IMR-90 (cell line): ENCODE measurements around the gene ZNF555. TPM values are rescaled to one million over a fixed set of nuclear protein-coding genes. Genes with fewer than 3 reads are reported as not detected.

ENCODE experiments used
- ATAC-seq: fragments of 200-7000 bp; cut with Tn5 transposase; 2 replicates; pipeline ENCODE4 v1.9.1; 2020; ENCODE audit warnings: low read depth, mild to moderate bottlenecking, moderate library complexity
- BruUV-seq: library from RNA; stranded (reverse); fragments of 400-500 nt; replicated peaks from 2 replicates; lab custom pipeline; 2021; lab: Mats Ljungman, UMichigan
- CTCF ChIA-PET: fragments of 300-600 bp; formaldehyde crosslinking; extraction: SDS; loops from one replicate; lab custom pipeline; 2021; ENCODE audit warnings: antibody characterized with exemption; lab: Yijun Ruan, JAX
- POLR2A ChIA-PET: fragments of 300-600 bp; sonication (Branson Sonifier 250); formaldehyde crosslinking; loops from one replicate; lab custom pipeline; 2022; ENCODE audit warnings: antibody characterized with exemption; ENCODE audit not compliant: unreplicated experiment; lab: Charles Lee
- DNase-seq: peaks from one replicate; pipeline ENCODE4 v3.0.0; 2013
- H2AFZ ChIP-seq: replicated peaks from 2 replicates; pipeline ENCODE3; 2013; ENCODE audit warnings: low read length, mild to moderate bottlenecking; ENCODE audit not compliant: poor library complexity
- H2AK5ac ChIP-seq: 2 replicates; pipeline ENCODE4 v1.6.1; 2013; ENCODE audit warnings: low read depth, low read length, inconsistent platforms
- H2AK9ac ChIP-seq: replicated peaks from 2 replicates; pipeline ENCODE3; 2013; ENCODE audit warnings: mild to moderate bottlenecking, low read depth, low read length, moderate library complexity; ENCODE audit not compliant: poor library complexity
- H2BK120ac ChIP-seq: 2 replicates; pipeline ENCODE4 v1.6.1; 2013; ENCODE audit warnings: low read depth, low read length, inconsistent platforms
- H2BK15ac ChIP-seq: 3 replicates; pipeline ENCODE4 v1.6.1; 2013; ENCODE audit warnings: low read depth, low read length, inconsistent platforms
- H2BK20ac ChIP-seq: 2 replicates; pipeline ENCODE4 v1.6.1; 2013; ENCODE audit warnings: low read depth, mild to moderate bottlenecking, inconsistent platforms, low read length, moderate library complexity
- H2BK5ac ChIP-seq: 2 replicates; pipeline ENCODE4 v1.6.1; 2013; ENCODE audit warnings: mild to moderate bottlenecking, low read depth, low read length, inconsistent platforms; ENCODE audit not compliant: poor library complexity, severe bottlenecking
- H3K14ac ChIP-seq: replicated peaks from 2 replicates; pipeline ENCODE4 v1.6.1; 2013; ENCODE audit warnings: low read depth, low read length, inconsistent platforms
- H3K18ac ChIP-seq: 2 replicates; pipeline ENCODE4 v1.6.1; 2013; ENCODE audit warnings: low read depth, low read length, control low read depth
- H3K23ac ChIP-seq: 2 replicates; pipeline ENCODE4 v1.6.1; 2013; ENCODE audit warnings: low read depth, low read length, inconsistent platforms
- H3K27ac ChIP-seq: 2 replicates; pipeline ENCODE4 v1.5.1; 2013; ENCODE audit warnings: mild to moderate bottlenecking, control low read depth, low read length; ENCODE audit not compliant: insufficient read depth
- H3K27me3 ChIP-seq: 2 replicates; pipeline ENCODE4 v1.6.1; 2013; ENCODE audit warnings: low read length; ENCODE audit not compliant: control insufficient read depth, insufficient read depth
- H3K36me3 ChIP-seq: 2 replicates; pipeline ENCODE4 v1.6.1; 2013; ENCODE audit warnings: low read length, mixed read lengths; ENCODE audit not compliant: control insufficient read depth, insufficient read depth
- H3K4ac ChIP-seq: 2 replicates; pipeline ENCODE4 v1.6.1; 2013; ENCODE audit warnings: low read depth, low read length, inconsistent platforms
- H3K4me1 ChIP-seq: 2 replicates; pipeline ENCODE4 v1.6.1; 2013; ENCODE audit warnings: low read length, mixed read lengths; ENCODE audit not compliant: control insufficient read depth, insufficient read depth
- H3K4me2 ChIP-seq: 2 replicates; pipeline ENCODE4 v1.6.1; 2013; ENCODE audit warnings: low read depth, mild to moderate bottlenecking, control low read depth, low read length, moderate library complexity
- H3K4me3 ChIP-seq: 2 replicates; pipeline ENCODE4 v1.5.1; 2013; ENCODE audit warnings: low read depth, mild to moderate bottlenecking, control low read depth, low read length, moderate library complexity; ENCODE audit not compliant: insufficient read depth
- H3K56ac ChIP-seq: 2 replicates; pipeline ENCODE4 v1.6.1; 2013; ENCODE audit warnings: low read length, inconsistent platforms; ENCODE audit not compliant: insufficient read depth; ENCODE audit errors: extremely low read depth
- H3K79me1 ChIP-seq, 2 experiments: 2 replicates each; pipeline ENCODE4 v1.6.1; 2013; ENCODE audit warnings: low read length in 2 of 2, inconsistent platforms in 1 of 2, low read depth in 1 of 2
- H3K9ac ChIP-seq: 2 replicates; pipeline ENCODE4 v1.6.1; 2013; ENCODE audit warnings: low read depth, low read length, control low read depth
- H3K9me1 ChIP-seq: 2 replicates; pipeline ENCODE4 v1.6.1; 2013; ENCODE audit warnings: low read length, inconsistent platforms; ENCODE audit not compliant: insufficient read depth
- H3K9me3 ChIP-seq: 2 replicates; pipeline ENCODE4 v1.6.1; 2013; ENCODE audit warnings: low read length; ENCODE audit not compliant: control insufficient read depth, insufficient read depth
- H4K20me1 ChIP-seq: 2 replicates; pipeline ENCODE4 v1.6.1; 2013; ENCODE audit warnings: low read length, inconsistent platforms; ENCODE audit not compliant: insufficient read depth
- H4K5ac ChIP-seq: 2 replicates; pipeline ENCODE4 v1.6.1; 2013; ENCODE audit warnings: mild to moderate bottlenecking, low read depth, low read length, control low read depth
- H4K8ac ChIP-seq, 2 experiments: 2 replicates each; pipeline ENCODE4 v1.6.1; 2013; ENCODE audit warnings: low read depth in 2 of 2, low read length in 2 of 2, control low read depth in 1 of 2, inconsistent platforms in 1 of 2
- H4K91ac ChIP-seq: 2 replicates; pipeline ENCODE4 v1.6.1; 2013; ENCODE audit warnings: low read depth, low read length, inconsistent platforms; ENCODE audit not compliant: insufficient read depth
- BHLHE40 ChIP-seq: fragments of 150-350 bp; IDR thresholded peaks from 2 replicates; pipeline ENCODE4 v1.6.1; 2016; ENCODE audit warnings: mild to moderate bottlenecking, low read depth, low read length
- CEBPB ChIP-seq: IDR thresholded peaks from 2 replicates; pipeline ENCODE4 v1.6.1; 2012; ENCODE audit warnings: low read depth, low read length, improper control_type of control experiment
- CHD1 ChIP-seq: IDR thresholded peaks from 2 replicates; pipeline ENCODE4 v1.6.1; 2012; ENCODE audit warnings: low read depth, low read length, improper control_type of control experiment
- CTCF ChIP-seq: conservative IDR thresholded peaks from 2 replicates; pipeline ENCODE4 v1.5.1; 2012; ENCODE audit warnings: mild to moderate bottlenecking, low read depth, low read length, improper control_type of control experiment
- FOS ChIP-seq: fragments of 150-350 bp; IDR thresholded peaks from 2 replicates; pipeline ENCODE4 v1.6.1; 2016; ENCODE audit warnings: low read depth, low read length
- MAZ ChIP-seq: IDR thresholded peaks from 2 replicates; pipeline ENCODE4 v1.6.1; 2012; ENCODE audit warnings: low read depth, mild to moderate bottlenecking, low read length, improper control_type of control experiment, moderate library complexity, borderline replicate concordance
- NFE2L2 ChIP-seq: fragments of 150-350 bp; IDR thresholded peaks from 2 replicates; pipeline ENCODE4 v1.6.1; 2016; ENCODE audit warnings: low read depth, mild to moderate bottlenecking, low read length
- POLR2A ChIP-seq: IDR thresholded peaks from 2 replicates; pipeline ENCODE4 v1.6.1; 2012; ENCODE audit warnings: mild to moderate bottlenecking, low read depth, low read length
- RAD21 ChIP-seq: IDR thresholded peaks from 2 replicates; pipeline ENCODE4 v1.6.1; 2012; ENCODE audit warnings: low read length, improper control_type of control experiment
- RCOR1 ChIP-seq: IDR thresholded peaks from 2 replicates; pipeline ENCODE4 v1.6.1; 2012; ENCODE audit warnings: mild to moderate bottlenecking, low read length, improper control_type of control experiment; ENCODE audit not compliant: insufficient replicate concordance
- RFX5 ChIP-seq: IDR thresholded peaks from 2 replicates; pipeline ENCODE4 v1.8.0; 2012; ENCODE audit warnings: low read depth, mild to moderate bottlenecking, low read length, moderate library complexity
- SMC3 ChIP-seq: fragments of 150-350 bp; IDR thresholded peaks from 2 replicates; pipeline ENCODE4 v1.6.1; 2016; ENCODE audit warnings: low read depth, mild to moderate bottlenecking, antibody characterized with exemption, low read length, moderate library complexity
- USF2 ChIP-seq: fragments of 150-350 bp; IDR thresholded peaks from 2 replicates; pipeline ENCODE4 v1.6.1; 2017; ENCODE audit warnings: mild to moderate bottlenecking, antibody characterized with exemption, low read length, low read depth
- WGBS, 2 experiments: methylation state at CpG; one replicate each; pipeline versions ENCODE4 v1.1.5 to v1.1.7; 2013; ENCODE audit warnings: missing lambda C conversion rate in 2 of 2; ENCODE audit not compliant: insufficient read length in 1 of 2; ENCODE audit errors: extremely low coverage in 2 of 2; 5-methylcytosine and 5-hydroxymethylcytosine counted together
- dilution Hi-C: fragments of 300-500 bp; cut with HindIII; formaldehyde crosslinking; loops from one replicate; pipeline ENCODE4 v1.14.3; 2018; ENCODE audit warnings: low sequenced_read_pairs; ENCODE audit not compliant: unreplicated experiment
- in situ Hi-C: fragments of 300-500 bp; cut with MboI; formaldehyde crosslinking; loops from 3 replicates; pipeline ENCODE4 v1.14.3; 2019; ENCODE audit warnings: low sequenced_read_pairs, inconsistent platforms, mixed read lengths
- intact Hi-C: fragments of 100-400 bp; cut with micrococcal nuclease; formaldehyde crosslinking; loops from 2 replicates; pipeline ENCODE4 v1.10.0; 2022
- polyA plus RNA-seq, 3 experiments: library from polyadenylated mRNA; depleted of rRNA; stranded (reverse); fragments of >200 nt; gene quantifications; 2 replicates each; pipeline ENCODE4 v1.2.3, GENCODE V29; 2012; ENCODE audit warnings: low replicate concordance in 1 of 3
- total RNA-seq: library from RNA; depleted of rRNA; stranded (reverse); fragments of >200 nt; gene quantifications from 2 replicates; pipeline ENCODE4 v1.2.3, GENCODE V29; 2012

Gene ZNF555
- total and polyA plus RNA-seq, 2 of the 4 experiments (the other 2 are of a cell fraction): 2.8 to 9.7 TPM

GRCh38 chr19:2885736-2886135, 44.5 kb downstream of the ZNF555 start:
- no peak overlapping the region for H2AK9ac ChIP-seq
- ChIA-PET CTCF (no interaction called here), POLR2A (no interaction called here)
- WGBS, 2 experiments: 68% methylated on average over 11 of the region's 17 CpGs; no CpG with 5 or more reads in 1 of the 2 experiments
- no peak overlapping the region for H3K4me3 ChIP-seq
- no peak overlapping the region for H2BK5ac ChIP-seq
- H3K23ac ChIP-seq: no peak overlapping the region
- H3K9me1 ChIP-seq: no peaks in the 10 kb centered on the region
- no peak overlapping the region for H3K14ac ChIP-seq
- no peaks in the 10 kb centered on the region for H3K36me3 ChIP-seq
- no peak overlapping the region for H4K8ac ChIP-seq
- no peak overlapping the region for H2AK5ac ChIP-seq
- no peak overlapping the region for H3K56ac ChIP-seq
- H3K9ac ChIP-seq: no peak overlapping the region
- no peaks in the 10 kb centered on the region for H4K20me1 ChIP-seq
- intact Hi-C loops (no loop called here), dilution Hi-C loops (no loop called here), in situ Hi-C loops (no loop called here)
- H3K27ac ChIP-seq: no peak overlapping the region
- BruUV-seq: no TSS peak
- H4K5ac ChIP-seq: no peak overlapping the region
- peaks cover 1% of the 10 kb centered on the region; the same call in 1 of the 2 replicates for H3K9me3 ChIP-seq
- no peaks in the 10 kb centered on the region for H3K4me1 ChIP-seq
- no peak for TF ChIP-seq RAD21
- no peak for TF ChIP-seq RFX5
- no peak for TF ChIP-seq FOS
- TF ChIP-seq NFE2L2: no peak
- no peak for TF ChIP-seq CHD1
- no peak for TF ChIP-seq POLR2A
- TF ChIP-seq BHLHE40: no peak
- TF ChIP-seq RCOR1: no peak
- TF ChIP-seq MAZ: no peak
- no peak for TF ChIP-seq USF2
- TF ChIP-seq SMC3: no peak
- no peak for TF ChIP-seq CEBPB
- no peak for TF ChIP-seq CTCF
- no peak for DNase-seq
- no peak overlapping the region for H3K18ac ChIP-seq
- no peak overlapping the region for H4K91ac ChIP-seq
- no peak overlapping the region for H2BK20ac ChIP-seq
- no peaks in the 10 kb centered on the region for H3K27me3 ChIP-seq
- H2BK15ac ChIP-seq: no peak overlapping the region
- H3K4ac ChIP-seq: no peak overlapping the region
- no peak overlapping the region for H2BK120ac ChIP-seq
- no peak overlapping the region for H3K4me2 ChIP-seq
- H2AFZ ChIP-seq: no peak overlapping the region
- no peak for ATAC-seq
- no peaks in the 10 kb centered on the region for H3K79me1 ChIP-seq
